AG10803 (cell line): ENCODE measurements around the gene PDE2A.

Source experiments
- DNase-seq: peaks from one replicate; pipeline ENCODE4 v3.0.0; 2010; ENCODE audit warnings: low read depth
- H3K4me3 ChIP-seq: 2 replicates; pipeline ENCODE4 v1.5.1; 2011; ENCODE audit warnings: mild to moderate bottlenecking, low read length, control low read depth
- CTCF ChIP-seq: conservative IDR thresholded peaks from 2 replicates; pipeline ENCODE4 v1.5.1; 2011; ENCODE audit warnings: mild to moderate bottlenecking, low read length, control low read depth, inconsistent platforms

The PDE2A gene

DNA sequence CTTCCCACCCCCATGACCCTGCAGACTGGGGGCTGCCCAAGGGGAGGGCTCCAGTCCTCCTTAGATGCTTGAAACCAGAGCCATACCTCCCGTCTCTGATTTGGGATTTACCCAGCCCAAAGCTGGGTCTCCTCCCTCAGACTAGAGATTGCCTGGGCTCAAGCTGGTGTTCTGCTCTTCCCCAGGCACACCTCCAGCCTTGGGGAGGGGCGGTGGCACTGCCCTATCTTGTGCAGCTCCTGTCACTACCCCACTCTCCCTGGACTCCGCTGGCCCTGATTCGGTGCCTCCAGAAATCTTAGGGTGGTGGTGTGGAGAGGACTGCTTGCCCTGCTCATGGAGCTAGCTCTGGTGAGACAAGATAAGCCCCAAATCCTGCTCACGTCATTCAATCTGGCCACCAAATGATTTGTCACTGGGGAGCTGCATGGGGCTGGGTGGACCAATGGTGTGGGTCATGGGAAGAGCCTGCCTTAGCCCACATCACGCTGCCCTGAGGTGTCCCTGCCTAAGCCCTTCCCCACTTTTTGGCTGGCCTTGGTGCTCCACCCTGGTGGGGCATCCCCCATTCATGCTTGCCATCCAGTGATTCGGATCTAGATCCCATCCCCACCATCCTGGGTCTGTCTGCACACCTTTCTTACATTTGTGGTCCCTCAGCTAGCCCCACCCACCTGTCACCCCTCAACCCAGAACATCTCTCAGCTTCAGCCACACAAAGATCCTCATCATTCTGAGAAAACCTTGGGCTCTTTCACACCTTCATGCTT lies 87.7 kb downstream of the PDE2A start:
- TF ChIP-seq CTCF, result no peak
- DNase-seq, result no peak
- H3K4me3 ChIP-seq, result no peak overlapping the region

DNA sequence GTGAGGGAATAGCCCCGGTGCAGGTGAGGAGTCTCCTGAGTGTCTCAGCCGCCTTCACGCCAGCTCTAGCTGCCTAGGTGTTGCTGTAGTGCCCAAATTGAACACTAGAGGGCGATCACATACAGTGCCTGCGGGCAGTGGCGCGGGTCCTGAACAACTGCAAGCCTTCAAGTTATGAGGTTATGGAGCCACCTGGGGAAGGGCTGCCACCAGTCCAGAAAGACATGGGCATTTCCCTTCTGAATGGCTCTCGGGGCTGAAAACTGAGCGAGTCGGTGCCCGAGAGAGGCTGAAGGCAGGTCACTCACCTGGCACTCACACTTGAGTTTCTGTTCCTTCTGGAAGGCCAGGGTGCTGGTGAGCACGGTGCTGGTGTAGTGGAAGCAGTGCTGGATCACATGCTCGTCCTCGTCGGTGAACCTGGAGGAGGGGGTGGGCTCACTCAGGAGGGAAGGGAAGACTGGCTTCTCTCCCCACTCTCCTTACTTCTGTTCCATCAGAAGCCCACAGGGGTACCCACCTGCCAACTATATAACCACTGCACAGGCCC lies 88.4 kb downstream of the PDE2A start:
- peak; percentile 39 for DNase-seq
- TF ChIP-seq CTCF, result peak; percentile 82
- no peak overlapping the region for H3K4me3 ChIP-seq

GRCh38 chr11:72584939-72585597 lies 89.2 kb downstream of the PDE2A start:
- H3K4me3 ChIP-seq, result no peak overlapping the region
- TF ChIP-seq CTCF, result no peak
- DNase-seq, result no peak

DNA sequence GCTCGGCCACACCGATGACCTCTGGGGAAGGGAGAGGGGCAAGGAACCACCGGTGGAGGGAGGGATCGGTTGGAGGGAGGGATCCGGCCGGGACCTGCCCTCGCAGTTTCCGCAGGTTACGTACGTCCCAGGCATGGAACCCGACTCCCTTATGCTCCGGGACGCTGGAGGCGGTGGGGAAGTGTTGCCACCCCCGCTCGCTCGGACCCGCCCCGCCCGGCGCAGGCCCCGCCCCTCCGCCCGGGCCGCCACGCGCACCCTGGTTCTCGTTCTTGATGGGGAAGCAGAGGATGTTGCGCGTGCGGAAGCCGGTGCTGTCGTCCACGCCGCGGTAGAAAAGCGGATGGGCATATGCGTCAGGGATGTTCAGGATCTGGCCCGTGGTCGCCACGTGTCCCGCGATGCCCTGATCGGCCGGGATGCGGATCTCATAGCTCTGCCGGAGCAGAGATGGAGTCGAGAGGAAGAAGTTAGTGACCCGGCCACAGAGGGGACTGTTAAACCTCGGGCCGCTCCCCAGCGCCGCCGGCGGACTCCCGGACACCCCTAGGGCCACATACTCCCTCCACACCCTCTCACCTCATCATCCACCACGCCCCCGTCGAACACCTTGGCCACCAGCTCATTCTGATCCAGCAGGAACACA lies 89.8 kb downstream of the PDE2A start:
- TF ChIP-seq CTCF, result no peak
- DNase-seq, result peak; percentile 4
- H3K4me3 ChIP-seq, result no peak overlapping the region

DNA sequence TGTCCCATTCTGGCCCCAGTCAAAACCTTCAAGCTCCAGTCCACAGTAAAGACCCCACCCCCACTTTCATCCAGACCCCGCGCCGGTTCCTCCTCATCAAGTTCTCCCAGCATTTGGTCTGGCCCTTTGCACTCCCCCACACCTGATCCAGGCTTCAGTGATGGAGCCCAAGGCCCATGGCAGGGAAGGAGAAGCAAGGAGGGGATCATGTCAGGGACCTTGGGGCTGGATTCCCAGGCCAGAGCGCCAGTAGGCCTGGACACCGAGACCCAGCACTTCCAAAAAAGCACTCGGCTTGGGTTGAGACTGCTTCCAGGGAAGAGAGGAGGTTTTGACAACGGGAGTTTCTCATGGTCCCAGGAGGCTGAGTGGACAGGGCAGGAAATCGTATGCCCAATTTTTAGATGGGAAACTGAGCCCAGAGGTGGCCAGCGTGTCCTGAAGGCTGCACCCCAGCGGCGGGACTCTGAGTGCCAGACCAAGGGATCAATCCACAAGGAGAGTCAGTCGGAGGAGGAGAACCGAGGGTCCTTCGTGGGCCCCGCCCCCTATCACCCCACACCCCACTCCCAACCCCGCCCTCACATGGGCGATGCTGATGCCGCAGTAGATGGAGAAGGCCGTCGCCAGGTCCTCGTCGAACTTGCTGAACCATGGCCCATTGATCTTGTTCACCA lies 90.5 kb downstream of the PDE2A start:
- DNase-seq, result no peak
- H3K4me3 ChIP-seq, result no peak overlapping the region
- TF ChIP-seq CTCF, result no peak

DNA sequence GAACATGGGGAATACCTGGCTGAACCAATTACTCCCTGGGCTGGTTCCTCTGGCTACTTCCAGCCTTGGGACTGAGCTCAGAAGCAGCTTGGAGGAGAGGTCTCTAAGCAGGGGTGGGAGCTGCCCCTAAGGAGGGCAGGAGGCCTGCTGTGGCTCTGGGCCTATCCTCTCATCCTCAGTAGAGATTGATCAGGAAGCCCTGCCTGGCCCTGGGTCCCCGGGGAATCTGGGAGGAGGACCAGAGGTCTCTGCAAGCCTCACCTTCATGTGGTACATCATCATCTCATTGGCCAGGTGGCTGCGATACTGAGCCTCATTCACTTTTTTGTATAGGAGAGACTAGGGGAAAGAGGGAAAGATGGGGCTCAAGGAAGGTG lies 91.1 kb downstream of the PDE2A start:
- no peak for TF ChIP-seq CTCF
- no peak overlapping the region for H3K4me3 ChIP-seq
- no peak for DNase-seq
